Sigmoid colon (tissue), 7 donors: ENCODE measurements around the gene IL12RB1. TPM values are rescaled to one million over a fixed set of nuclear protein-coding genes. Genes with fewer than 3 reads are reported as not detected.

Source experiments
- DNase-seq: peaks from one replicate; pipeline ENCODE4 v3.0.0-alpha.2; 2019
- H3K27ac ChIP-seq, 4 donors: fragments of 200-600 bp; sonication (generic); one replicate each; pipeline ENCODE4 v1.5.1; 2016 to 2019; ENCODE audit warnings: mild to moderate bottlenecking in 1 of 4
- H3K27me3 ChIP-seq, 3 donors: fragments of 200-600 bp; sonication (generic); one replicate each; pipeline ENCODE4 v1.5.1; 2019; ENCODE audit warnings: mild to moderate bottlenecking in 1 of 3
- H3K36me3 ChIP-seq, 4 donors: fragments of 200-600 bp; sonication (generic); one replicate each; pipeline ENCODE4 v1.5.1; 2016 to 2019
- H3K4me1 ChIP-seq, 4 donors: fragments of 200-600 bp; sonication (generic); one replicate each; pipeline ENCODE4 v1.5.1; 2017 to 2019
- H3K4me3 ChIP-seq, 4 donors: fragments of 200-600 bp; sonication (generic); one replicate each; pipeline ENCODE4 v1.5.1; 2017 to 2019; ENCODE audit warnings: mild to moderate bottlenecking in 2 of 4, moderate library complexity in 1 of 4
- H3K9me3 ChIP-seq, 4 donors: fragments of 200-600 bp in 3 of 4; sonication (generic) in 3 of 4; one replicate each; pipeline versions ENCODE4 v1.5.1 to v1.6.1; 2013 to 2019
- CTCF ChIP-seq, 4 experiments: fragments of 450-650 bp in 3 of 4; fragments of 200-600 bp in 1 of 4; IDR thresholded peaks; one replicate each; pipeline ENCODE4 v1.5.1; 2016 to 2019; ENCODE audit warnings: antibody characterized with exemption in 4 of 4, mild to moderate bottlenecking in 3 of 4, moderate library complexity in 2 of 4
- EP300 ChIP-seq, 4 donors: sonication (generic); formaldehyde crosslinking; IDR thresholded peaks; one replicate each; pipeline ENCODE4 v1.6.1; 2017; ENCODE audit warnings: antibody characterized with exemption in 4 of 4
- POLR2A ChIP-seq, 2 donors: fragments of 450-650 bp; IDR thresholded peaks; one replicate each; pipeline ENCODE4 v1.6.1; 2016; ENCODE audit warnings: antibody characterized with exemption in 2 of 2, mild to moderate bottlenecking in 2 of 2, moderate library complexity in 2 of 2
- POLR2AphosphoS5 ChIP-seq, 4 donors: sonication (generic); formaldehyde crosslinking; IDR thresholded peaks; one replicate each; pipeline ENCODE4 v1.6.1; 2017; ENCODE audit warnings: antibody characterized with exemption in 4 of 4
- WGBS, 2 donors: extraction: QIAGEN DNeasy Blood & Tissue Kit; methylation state at CpG; one replicate each; pipeline ENCODE4 v1.1.7; 2013; 5-methylcytosine and 5-hydroxymethylcytosine counted together
- intact Hi-C: fragments of 100-400 bp; cut with DNase I; formaldehyde crosslinking; loops from one replicate; pipeline ENCODE4 v1.15.1; 2023
- polyA plus RNA-seq, 3 donors: library from polyadenylated mRNA; stranded (reverse); fragments of 200-250 nt; gene quantifications; one replicate each; pipeline ENCODE4 v1.2.3, GENCODE V29; 2013
- total RNA-seq, 4 donors: library from RNA; depleted of rRNA; stranded (reverse); fragments of >200 nt; gene quantifications; one replicate each; pipeline ENCODE4 v1.1.0, GENCODE V29; 2016
- donor health status: healthy with polysubstance abuse.
- donor health status: Bipolar disorder and iron deficiency.
- donor health status: healthy.

Gene IL12RB1
- total and polyA plus RNA-seq, 7 donors: 0.99 to 6.0 (median 2.0) TPM; not detected in 1

GRCh38 chr19:18117364-18117691 lies 30.6 kb upstream of the IL12RB1 start:
- DNase-seq: no peak
- peak overlapping the region in 1 of 4 donors; percentile 83 for H3K27ac ChIP-seq
- peak overlapping the region; percentile 15 to 82 (median 67) for H3K4me3 ChIP-seq
- H3K27me3 ChIP-seq: no peaks in the 10 kb centered on the region
- 26 to 36% methylated on average over 11 of the region's 11 CpGs for WGBS, 2 donors
- no peaks in the 10 kb centered on the region for H3K36me3 ChIP-seq
- H3K4me1 ChIP-seq: peaks cover 0 to 23% (median 22%) of the 10 kb centered on the region in 4 donors
- TF ChIP-seq CTCF (IDR thresholded peaks at IDR 0.05): peak in 1 of 4 experiments; percentile 5
- no peak for TF ChIP-seq POLR2AphosphoS5 (IDR thresholded peaks at IDR 0.05)
- no peaks in the 10 kb centered on the region for H3K9me3 ChIP-seq
- intact Hi-C loops: loop anchor here (10.0 kb wide), 1 partner anchor 297 kb away; the partner anchor contains the start of gene SSBP4

- Histone ChIP-seq H3K9me3 (no peaks in the 10 kb centered on the region), H3K4me1 (peaks cover 0 to 38% (median 34%) of the 10 kb centered on the region in 4 donors), H3K36me3 (no peaks in the 10 kb centered on the region), H3K4me3 (no peak overlapping the region), H3K27me3 (peaks cover 0 to 14% (median 12%) of the 10 kb centered on the region in 3 donors), H3K27ac (no peak overlapping the region)
- 94 to 96% methylated on average over 4 of the region's 4 CpGs for WGBS, 2 donors
- DNase-seq: no peak
- TF ChIP-seq EP300 (IDR thresholded peaks at IDR 0.05) (no peak), POLR2A (IDR thresholded peaks at IDR 0.05) (no peak), CTCF (IDR thresholded peaks at IDR 0.05) (no peak), POLR2AphosphoS5 (IDR thresholded peaks at IDR 0.05) (no peak)
- intact Hi-C loops: loop anchor here (2.0 to 10.0 kb wide), 2 partner anchors 138 to 300 kb away; partner anchors contain the start of gene SSBP4
These were observed 27.7 kb upstream of the IL12RB1 start for GRCh38 chr19:18114483-18114882.

- TF ChIP-seq EP300 (IDR thresholded peaks at IDR 0.05): no peak
- TF ChIP-seq POLR2AphosphoS5 (IDR thresholded peaks at IDR 0.05): no peak
- TF ChIP-seq CTCF (IDR thresholded peaks at IDR 0.05): no peak
- no peak for TF ChIP-seq POLR2A (IDR thresholded peaks at IDR 0.05)
These were observed 27.1 kb upstream of the IL12RB1 start for GRCh38 chr19:18113827-18114226.

GRCh38 chr19:18112989-18113478 lies 26.3 kb upstream of the IL12RB1 start:
- DNase-seq: peak; percentile 90
- Histone ChIP-seq H3K4me3 (no peak overlapping the region), H3K9me3 (no peaks in the 10 kb centered on the region), H3K27me3 (peaks cover 0 to 14% (median 12%) of the 10 kb centered on the region in 3 donors), H3K27ac (no peak overlapping the region), H3K36me3 (no peaks in the 10 kb centered on the region), H3K4me1 (peaks cover 0 to 28% (median 22%) of the 10 kb centered on the region in 4 donors)
- TF ChIP-seq EP300 (IDR thresholded peaks at IDR 0.05) (no peak), CTCF (IDR thresholded peaks at IDR 0.05) (peak; percentile 76 to 88 (median 82)), POLR2AphosphoS5 (IDR thresholded peaks at IDR 0.05) (peak in 1 of 4 donors; percentile 11)
- intact Hi-C loops: loop anchor here (2.0 to 10.0 kb wide), 3 partner anchors 48 to 302 kb away; partner anchors contain the start of gene SSBP4
- 28 to 38% methylated on average over 9 of the region's 9 CpGs for WGBS, 2 donors

More at GRCh38 chr19:18113827-18114226, 27.1 kb upstream of the IL12RB1 start:
- H3K4me3 ChIP-seq: no peak overlapping the region
- H3K36me3 ChIP-seq: no peaks in the 10 kb centered on the region
- H3K27me3 ChIP-seq: peaks cover 0 to 14% (median 12%) of the 10 kb centered on the region in 3 donors
- no peak for DNase-seq
- H3K27ac ChIP-seq: no peak overlapping the region
- intact Hi-C loops: loop anchor here (2.0 to 10.0 kb wide), 4 partner anchors 47 to 301 kb away; partner anchors contain the start of gene SSBP4
- H3K9me3 ChIP-seq: no peaks in the 10 kb centered on the region
- H3K4me1 ChIP-seq: peaks cover 0 to 36% (median 30%) of the 10 kb centered on the region in 4 donors
- 94 to 95% methylated on average over 5 of the region's 5 CpGs for WGBS, 2 donors
